HepG2 (cell line): ENCODE results near the gene RTN1. TPM values are rescaled to one million over a fixed set of nuclear protein-coding genes. Genes with fewer than 3 reads are reported as not detected.
A peak's percentile ranks its signal among the peaks of the same experiment; 100 is the strongest.

Source experiments
- BRCA1 ChIP-seq: sonication (generic); formaldehyde crosslinking; IDR thresholded peaks from 2 replicates; pipeline ENCODE4 v1.4.0; 2020; ENCODE audit warnings: missing genetic modification reagents
- CEBPG ChIP-seq: IDR thresholded peaks from 2 replicates; pipeline ENCODE4 v1.6.1; 2016
- FIP1L1 ChIP-seq: fragments of 200-400 bp; formaldehyde crosslinking; IDR thresholded peaks from 2 replicates; pipeline ENCODE4 v1.6.1; 2018; ENCODE audit warnings: low read depth, mild to moderate bottlenecking, low read length, moderate library complexity, borderline replicate concordance; ENCODE audit not compliant: insufficient read depth
- FOXA1 ChIP-seq, 2 experiments: fragments of 450-650 bp in 1 of 2; sonication (generic) in 1 of 2; formaldehyde crosslinking in 1 of 2; IDR thresholded peaks; 2 replicates each; pipeline versions ENCODE4 v1.4.0 to v1.6.1; 2016 to 2020; ENCODE audit warnings: missing genetic modification reagents in 1 of 2
- HNF4G ChIP-seq, 2 experiments: sonication (generic) in 1 of 2; formaldehyde crosslinking in 1 of 2; IDR thresholded peaks; 2 replicates each; pipeline versions ENCODE4 v1.4.0 to v1.6.1; 2011 to 2020; ENCODE audit warnings: borderline replicate concordance in 2 of 2, low read depth in 2 of 2, mild to moderate bottlenecking in 2 of 2, low read length in 1 of 2, missing genetic modification reagents in 1 of 2, moderate library complexity in 1 of 2
- JUND ChIP-seq: sonication (generic); formaldehyde crosslinking; IDR thresholded peaks from 2 replicates; pipeline ENCODE4 v1.8.0; 2022; ENCODE audit warnings: mild to moderate bottlenecking, missing genetic modification reagents
- PAF1 ChIP-seq: IDR thresholded peaks from 2 replicates; pipeline ENCODE4 v1.6.1; 2016; ENCODE audit warnings: missing genetic modification reagents, missing compliant biosample characterization
- PBX2 ChIP-seq: IDR thresholded peaks from 2 replicates; pipeline ENCODE4 v1.6.1; 2016; ENCODE audit warnings: control low read depth
- PLRG1 ChIP-seq: fragments of 450-650 bp; conservative IDR thresholded peaks from 2 replicates; pipeline ENCODE4 v1.6.1; 2016
- PRMT3 ChIP-seq: sonication (generic); formaldehyde crosslinking; IDR thresholded peaks from 2 replicates; pipeline ENCODE4 v1.8.1; 2022; ENCODE audit warnings: low read depth, mild to moderate bottlenecking, moderate library complexity, missing genetic modification reagents, borderline replicate concordance
- SALL2 ChIP-seq: sonication (generic); formaldehyde crosslinking; IDR thresholded peaks from 2 replicates; pipeline ENCODE4 v1.8.1; 2023; ENCODE audit warnings: mild to moderate bottlenecking, missing genetic modification reagents, inconsistent platforms
- SMARCC2 ChIP-seq: fragments of 450-650 bp; IDR thresholded peaks from 2 replicates; pipeline ENCODE4 v1.6.1; 2017; ENCODE audit warnings: antibody characterized with exemption, mild to moderate bottlenecking
- SNAPC2 ChIP-seq: sonication (generic); formaldehyde crosslinking; IDR thresholded peaks from 2 replicates; pipeline ENCODE4 v1.8.1; 2022; ENCODE audit warnings: mild to moderate bottlenecking, missing genetic modification reagents
- ZFP82 ChIP-seq: sonication (generic); formaldehyde crosslinking; IDR thresholded peaks from 2 replicates; pipeline ENCODE4 v1.5.1; 2020; ENCODE audit warnings: mild to moderate bottlenecking, missing genetic modification reagents, borderline replicate concordance
- ZFYVE20 ChIP-seq: sonication (generic); formaldehyde crosslinking; IDR thresholded peaks from 2 replicates; pipeline ENCODE4 v1.8.0; 2023; ENCODE audit warnings: low read depth, mild to moderate bottlenecking, moderate library complexity, missing genetic modification reagents, borderline replicate concordance
- ZMYM2 ChIP-seq: sonication (generic); formaldehyde crosslinking; IDR thresholded peaks from 2 replicates; pipeline ENCODE4 v1.8.0; 2022; ENCODE audit warnings: mild to moderate bottlenecking, missing genetic modification reagents
- ZNF335 ChIP-seq: sonication (generic); formaldehyde crosslinking; IDR thresholded peaks from 2 replicates; pipeline ENCODE4 v1.4.0; 2020; ENCODE audit warnings: missing genetic modification reagents
- ZNF720 ChIP-seq: sonication (generic); formaldehyde crosslinking; IDR thresholded peaks from 2 replicates; pipeline ENCODE4 v1.4.0; 2020; ENCODE audit warnings: missing genetic modification reagents
- ZNF724P ChIP-seq: sonication (generic); formaldehyde crosslinking; IDR thresholded peaks from 2 replicates; pipeline ENCODE4 v1.8.0; 2022; ENCODE audit warnings: missing genetic modification reagents, borderline replicate concordance
- ZNF841 ChIP-seq: sonication (generic); formaldehyde crosslinking; IDR thresholded peaks from 2 replicates; pipeline ENCODE4 v1.8.1; 2023; ENCODE audit warnings: missing genetic modification reagents, borderline replicate concordance
- polyA plus RNA-seq, 8 experiments: library from polyadenylated mRNA; depleted of rRNA in 3 of 8; stranded (reverse) in 7 of 8; unstranded in 1 of 8; fragments of >200 nt; fragmentation: Illumina TruSeq in 4 of 8; extraction: Trizol in 4 of 8; gene quantifications; 2 replicates each; pipeline versions ENCODE4 v1.2.1 to v1.2.3, GENCODE V29; 2011 to 2016; ENCODE audit warnings: low read depth in 4 of 8, missing spikeins in 1 of 8, mixed read lengths in 1 of 8; ENCODE audit not compliant: insufficient read depth in 1 of 8
- total RNA-seq, 5 experiments: library from RNA; depleted of rRNA; stranded (reverse); fragments of >200 nt; fragmentation: Illumina TruSeq; extraction: Trizol; gene quantifications; 2 replicates each; pipeline ENCODE4 v1.2.3, GENCODE V29; 2016; ENCODE audit warnings: low read depth in 1 of 5
- TF ChIP-seq, protein P1 (sequence below): sonication (generic); formaldehyde crosslinking; IDR thresholded peaks from 2 replicates; pipeline ENCODE4 v1.4.0; 2020; ENCODE audit warnings: low read depth, missing genetic modification reagents
- TF ChIP-seq, protein P2 (sequence below): sonication (generic); formaldehyde crosslinking; conservative IDR thresholded peaks from 2 replicates; pipeline ENCODE4 v1.8.0; 2022; ENCODE audit warnings: missing genetic modification reagents

RTN1 gene
- total and polyA plus RNA-seq, 2 of the 13 experiments (the other 11 are each of a cell fraction or from before 2014, with no cell fraction given) = 0.04 to 0.18 TPM

GRCh38 chr14:59919570-59920377 lies 49.2 kb upstream of the RTN1 start, which contains the start of gene LRRC9 (continued):
- TF ChIP-seq, protein P1, sequence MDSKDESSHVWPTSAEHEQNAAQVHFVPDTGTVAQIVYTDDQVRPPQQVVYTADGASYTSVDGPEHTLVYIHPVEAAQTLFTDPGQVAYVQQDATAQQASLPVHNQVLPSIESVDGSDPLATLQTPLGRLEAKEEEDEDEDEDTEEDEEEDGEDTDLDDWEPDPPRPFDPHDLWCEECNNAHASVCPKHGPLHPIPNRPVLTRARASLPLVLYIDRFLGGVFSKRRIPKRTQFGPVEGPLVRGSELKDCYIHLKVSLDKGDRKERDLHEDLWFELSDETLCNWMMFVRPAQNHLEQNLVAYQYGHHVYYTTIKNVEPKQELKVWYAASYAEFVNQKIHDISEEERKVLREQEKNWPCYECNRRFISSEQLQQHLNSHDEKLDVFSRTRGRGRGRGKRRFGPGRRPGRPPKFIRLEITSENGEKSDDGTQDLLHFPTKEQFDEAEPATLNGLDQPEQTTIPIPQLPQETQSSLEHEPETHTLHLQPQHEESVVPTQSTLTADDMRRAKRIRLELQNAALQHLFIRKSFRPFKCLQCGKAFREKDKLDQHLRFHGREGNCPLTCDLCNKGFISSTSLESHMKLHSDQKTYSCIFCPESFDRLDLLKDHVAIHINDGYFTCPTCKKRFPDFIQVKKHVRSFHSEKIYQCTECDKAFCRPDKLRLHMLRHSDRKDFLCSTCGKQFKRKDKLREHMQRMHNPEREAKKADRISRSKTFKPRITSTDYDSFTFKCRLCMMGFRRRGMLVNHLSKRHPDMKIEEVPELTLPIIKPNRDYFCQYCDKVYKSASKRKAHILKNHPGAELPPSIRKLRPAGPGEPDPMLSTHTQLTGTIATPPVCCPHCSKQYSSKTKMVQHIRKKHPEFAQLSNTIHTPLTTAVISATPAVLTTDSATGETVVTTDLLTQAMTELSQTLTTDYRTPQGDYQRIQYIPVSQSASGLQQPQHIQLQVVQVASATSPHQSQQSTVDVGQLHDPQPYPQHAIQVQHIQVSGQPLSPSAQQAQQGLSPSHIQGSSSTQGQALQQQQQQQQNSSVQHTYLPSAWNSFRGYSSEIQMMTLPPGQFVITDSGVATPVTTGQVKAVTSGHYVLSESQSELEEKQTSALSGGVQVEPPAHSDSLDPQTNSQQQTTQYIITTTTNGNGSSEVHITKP = no peak
- TF ChIP-seq BRCA1 = no peak
- TF ChIP-seq PRMT3 (CRISPR knock-in tag) = no peak
- TF ChIP-seq ZNF724P = no peak
- TF ChIP-seq SNAPC2 (CRISPR knock-in tag) = no peak
- no peak for TF ChIP-seq ZNF841 (CRISPR knock-in tag)
- no peak for TF ChIP-seq ZFYVE20 (CRISPR knock-in tag)
- TF ChIP-seq PAF1 (CRISPR knock-in tag) = no peak
- TF ChIP-seq PLRG1 = no peak
- no peak for TF ChIP-seq ZNF720 (CRISPR knock-in tag)
- TF ChIP-seq JUND (CRISPR knock-in tag) = no peak
- TF ChIP-seq CEBPG (CRISPR knock-in tag) = peak; percentile 87
- no peak for TF ChIP-seq PBX2 (CRISPR knock-in tag)
- TF ChIP-seq, protein P2, sequence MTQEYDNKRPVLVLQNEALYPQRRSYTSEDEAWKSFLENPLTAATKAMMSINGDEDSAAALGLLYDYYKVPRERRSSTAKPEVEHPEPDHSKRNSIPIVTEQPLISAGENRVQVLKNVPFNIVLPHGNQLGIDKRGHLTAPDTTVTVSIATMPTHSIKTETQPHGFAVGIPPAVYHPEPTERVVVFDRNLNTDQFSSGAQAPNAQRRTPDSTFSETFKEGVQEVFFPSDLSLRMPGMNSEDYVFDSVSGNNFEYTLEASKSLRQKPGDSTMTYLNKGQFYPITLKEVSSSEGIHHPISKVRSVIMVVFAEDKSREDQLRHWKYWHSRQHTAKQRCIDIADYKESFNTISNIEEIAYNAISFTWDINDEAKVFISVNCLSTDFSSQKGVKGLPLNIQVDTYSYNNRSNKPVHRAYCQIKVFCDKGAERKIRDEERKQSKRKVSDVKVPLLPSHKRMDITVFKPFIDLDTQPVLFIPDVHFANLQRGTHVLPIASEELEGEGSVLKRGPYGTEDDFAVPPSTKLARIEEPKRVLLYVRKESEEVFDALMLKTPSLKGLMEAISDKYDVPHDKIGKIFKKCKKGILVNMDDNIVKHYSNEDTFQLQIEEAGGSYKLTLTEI = no peak
- no peak for TF ChIP-seq ZNF335
- TF ChIP-seq ZFP82 (CRISPR knock-in tag) = no peak
- peak; percentile 71 for TF ChIP-seq HNF4G (IDR thresholded peaks at IDR 0.05; ENCODE audit: borderline replicate concordance, low read depth, low read length)
- 0 out of 2 replicates have a peak, but pooled peaks have one; percentile 44 for TF ChIP-seq HNF4G (CRISPR knock-in tag; IDR thresholded peaks at IDR 0.05; ENCODE audit: borderline replicate concordance, low read depth)
- TF ChIP-seq SMARCC2 = no peak
- 0 out of 2 replicates have a peak, but pooled peaks have one; percentile 67 for TF ChIP-seq ZMYM2 (CRISPR knock-in tag)
- TF ChIP-seq FIP1L1 = no peak
- peak; percentile 80 for TF ChIP-seq SALL2 (CRISPR knock-in tag)
- TF ChIP-seq FOXA1 (IDR thresholded peaks at IDR 0.05) = no peak
- peak; percentile 83 for TF ChIP-seq FOXA1 (CRISPR knock-in tag; IDR thresholded peaks at IDR 0.05)
